Measurements from ENCODE around the gene ZSCAN21. TPM values are rescaled to one million over a fixed set of nuclear protein-coding genes. Genes with fewer than 3 reads are reported as not detected.

ZSCAN21 gene
- total and polyA plus RNA-seq, 10 of the 15 experiments (the other 5 are each of a cell fraction or from before 2014, with no cell fraction given): 1.9 to 9.6 (median 7.1) TPM

GRCh38 chr7:100011516-100011915 lies 38.1 kb upstream of the ZSCAN21 start:
- SMC1A ChIA-PET (ENCODE audit: uncharacterized antibody, unreplicated experiment): interaction anchor here (1.3 kb wide), 1 partner anchor 10 kb away, joined by 3 read pairs; no protein-coding TSS in a partner anchor
- RAD21 ChIA-PET (ENCODE audit: unreplicated experiment): interaction anchor here (0.6 kb wide), 1 partner anchor 19 kb away, joined by 3 read pairs; no protein-coding TSS in a partner anchor
- ATAC-seq (no peak), FAIRE-seq (no peak), DNase-seq (ENCODE audit: low read depth, low spot score) (no peak)
- no peaks in the 10 kb centered on the region for H3K27me3 ChIP-seq (replicated peaks in 1 of 2; ENCODE audit: control insufficient read depth in 2 of 2, insufficient read depth in 2 of 2, low read length in 1 of 2)
- no peaks in the 10 kb centered on the region for H3K36me3 ChIP-seq (ENCODE audit: control insufficient read depth in 2 of 2, insufficient read depth in 2 of 2, low read length in 1 of 2)
- POLR2A ChIA-PET: no interaction called here
- H3K79me2 ChIP-seq (ENCODE audit: control insufficient read depth, insufficient read depth, low read length): peaks cover 12% of the 10 kb centered on the region
- no peak overlapping the region for H2AFZ ChIP-seq (ENCODE audit: control insufficient read depth, low read depth, low read length)
- H3K4me1 ChIP-seq (ENCODE audit: control insufficient read depth, insufficient read depth, low read length): peaks cover under 1% of the 10 kb centered on the region; the same call in 1 of the 2 replicates
- TF ChIP-seq SIN3A (IDR thresholded peaks at IDR 0.05; ENCODE audit: low read depth, low read length) (no peak), EGR1 (IDR thresholded peaks at IDR 0.05; ENCODE audit: borderline replicate concordance in 1 of 2, low read depth in 2 of 2, low read length in 2 of 2) (no peak), RBBP5 (conservative IDR thresholded peaks at IDR 0.05) (no peak), MEF2A (IDR thresholded peaks at IDR 0.05; ENCODE audit: insufficient read depth, low read depth, low read length) (no peak), NBN (IDR thresholded peaks at IDR 0.05) (no peak), ZNF217 (IDR thresholded peaks at IDR 0.05) (no peak), MYB (IDR thresholded peaks at IDR 0.05; ENCODE audit: borderline replicate concordance, low read depth, low read length) (no peak), FOXM1 (IDR thresholded peaks at IDR 0.05; ENCODE audit: low read depth, low read length) (no peak), ZBED1 (IDR thresholded peaks at IDR 0.05; ENCODE audit: borderline replicate concordance) (no peak)
- no TSS peak for BruUV-seq (replicated peaks)
- CTCF ChIA-PET: interaction anchor here (1.1 to 1.2 kb wide), 2 partner anchors 15 to 17 kb away, joined by 3 read pairs; no protein-coding TSS in a partner anchor
- in situ Hi-C loops (cut with MboI) (no loop called here), intact Hi-C loops (cut with micrococcal nuclease; ENCODE audit: unreplicated experiment) (no loop called here)
- no peaks in the 10 kb centered on the region for H4K20me1 ChIP-seq (ENCODE audit: control insufficient read depth, insufficient read depth)
- H3K4me2 ChIP-seq (ENCODE audit: control insufficient read depth, insufficient read depth): no peak overlapping the region
- no peak overlapping the region for H3K27ac ChIP-seq (ENCODE audit: control insufficient read depth, insufficient read depth)
- no peaks in the 10 kb centered on the region for H3K9me3 ChIP-seq (replicated peaks; ENCODE audit: control insufficient read depth, insufficient read depth, low read length)
- H3K4me3 ChIP-seq: no peak overlapping the region
- H3K9ac ChIP-seq (ENCODE audit: control insufficient read depth, insufficient read depth, low read length): no peak overlapping the region
- 26% methylated on average over 3 of the region's 3 CpGs for WGBS (ENCODE audit: insufficient coverage, insufficient replicate concordance, low lambda C conversion rate, missing lambda C conversion rate)

Data from GM12878 (cell line).